K562 (cell line): ENCODE measurements around the gene ENDOG. TPM values are rescaled to one million over a fixed set of nuclear protein-coding genes. Genes with fewer than 3 reads are reported as not detected.

Experiments used
- CBX8 ChIP-seq: fragments of 200-600 bp; sonication (generic); IDR thresholded peaks from 2 replicates; pipeline ENCODE4 v1.6.1; 2012; ENCODE audit warnings: borderline replicate concordance, mixed run types, low read depth, mild to moderate bottlenecking, moderate library complexity, mixed read lengths, low read length, control low read depth, inconsistent platforms; ENCODE audit not compliant: poor library complexity, severe bottlenecking; ENCODE audit errors: extremely low read depth
- CEBPB ChIP-seq: fragments of 450-650 bp; IDR thresholded peaks from 2 replicates; pipeline ENCODE4 v1.6.1; 2016; ENCODE audit warnings: missing genetic modification characterization, missing compliant biosample characterization
- EP300 ChIP-seq: IDR thresholded peaks from 2 replicates; pipeline ENCODE4 v1.6.1; 2012; ENCODE audit warnings: low read length, improper control_type of control experiment
- FOSL1 ChIP-seq: fragments of 200-800 bp; sonication (Bioruptor generic); conservative IDR thresholded peaks from 2 replicates; pipeline ENCODE4 v1.6.1; 2016; ENCODE audit warnings: missing genetic modification characterization, missing compliant biosample characterization
- FOXJ3 ChIP-seq: sonication (generic); formaldehyde crosslinking; IDR thresholded peaks from 2 replicates; pipeline ENCODE4 v1.4.0; 2020; ENCODE audit warnings: mild to moderate bottlenecking, missing genetic modification reagents
- HDAC8 ChIP-seq: fragments of 450-650 bp; IDR thresholded peaks from 2 replicates; pipeline ENCODE4 v1.6.1; 2016; ENCODE audit warnings: mild to moderate bottlenecking, missing genetic modification characterization, moderate library complexity, missing compliant biosample characterization
- HLTF ChIP-seq: fragments of 450-650 bp; IDR thresholded peaks from 2 replicates; pipeline ENCODE4 v1.6.1; 2016
- NCOA4 ChIP-seq: fragments of 450-650 bp; IDR thresholded peaks from 2 replicates; pipeline ENCODE4 v1.6.1; 2018; ENCODE audit warnings: mild to moderate bottlenecking; ENCODE audit not compliant: partially characterized antibody
- NCOR1 ChIP-seq: fragments of 450-650 bp; IDR thresholded peaks from 2 replicates; pipeline ENCODE4 v1.6.1; 2016; ENCODE audit warnings: mild to moderate bottlenecking, moderate library complexity
- NUFIP1 ChIP-seq: fragments of 450-650 bp; IDR thresholded peaks from 2 replicates; pipeline ENCODE4 v1.6.1; 2018; ENCODE audit not compliant: partially characterized antibody
- PHF20 ChIP-seq: fragments of 450-650 bp; IDR thresholded peaks from 2 replicates; pipeline ENCODE4 v1.6.1; 2018; ENCODE audit not compliant: partially characterized antibody
- PHTF2 ChIP-seq: fragments of 250-450 bp; sonication (Bioruptor Pico); IDR thresholded peaks from 2 replicates; pipeline ENCODE4 v1.5.0; 2021; ENCODE audit warnings: mild to moderate bottlenecking
- PTTG1 ChIP-seq: fragments of 450-650 bp; IDR thresholded peaks from 2 replicates; pipeline ENCODE4 v1.6.1; 2016; ENCODE audit warnings: low read depth, mild to moderate bottlenecking, missing genetic modification characterization, missing compliant biosample characterization
- RBM25 ChIP-seq: fragments of 200-400 bp; formaldehyde crosslinking; IDR thresholded peaks from 2 replicates; pipeline ENCODE4 v1.6.1; 2018; ENCODE audit warnings: low read length, low read depth, moderate library complexity; ENCODE audit not compliant: severe bottlenecking
- SRSF9 ChIP-seq: fragments of 200-400 bp; formaldehyde crosslinking; IDR thresholded peaks from 2 replicates; pipeline ENCODE4 v1.6.1; 2017; ENCODE audit warnings: low read depth, low read length, borderline replicate concordance
- TRIM28 ChIP-seq: fragments of 450-650 bp; IDR thresholded peaks from 2 replicates; pipeline ENCODE4 v1.6.1; 2017
- ZNF282 ChIP-seq: sonication (generic); formaldehyde crosslinking; IDR thresholded peaks from 2 replicates; pipeline ENCODE4 v1.8.1; 2023; ENCODE audit warnings: missing genetic modification reagents
- ZNF408 ChIP-seq: fragments of 250-450 bp; sonication (Bioruptor Pico); IDR thresholded peaks from 2 replicates; pipeline ENCODE4 v1.4.0; 2020; ENCODE audit warnings: low read depth, mild to moderate bottlenecking, moderate library complexity
- ZNF512 ChIP-seq: IDR thresholded peaks from 2 replicates; pipeline ENCODE4 v1.6.1; 2016; ENCODE audit warnings: missing genetic modification characterization, missing compliant biosample characterization
- ZNF589 ChIP-seq: fragments of 200-800 bp; sonication (Bioruptor generic); IDR thresholded peaks from 2 replicates; pipeline ENCODE4 v1.6.1; 2016; ENCODE audit warnings: low read depth, missing genetic modification characterization, missing compliant biosample characterization
- polyA plus RNA-seq, 8 experiments: library from polyadenylated mRNA; depleted of rRNA in 4 of 8; stranded (reverse) in 5 of 8; unstranded in 3 of 8; fragments of >200 nt; fragmentation: Nextera tagmentation in 2 of 8; fragmentation: Illumina TruSeq in 1 of 8; extraction: Ambion mirVana in 2 of 8; extraction: Trizol in 1 of 8; gene quantifications; 2 replicates each; pipeline versions ENCODE4 v1.2.1 to v1.2.3, GENCODE V29; 2011 to 2014; ENCODE audit warnings: inconsistent platforms in 1 of 8, missing spikeins in 1 of 8
- total RNA-seq, 7 experiments: library from RNA; depleted of rRNA in 6 of 7; stranded (reverse); fragments of >200 nt in 6 of 7; fragmentation: Illumina TruSeq in 2 of 7; extraction: Trizol in 2 of 7; gene quantifications; 2 replicates each; pipeline versions ENCODE4 v1.2.1 to v1.2.3, GENCODE V29; 2011 to 2021; ENCODE audit warnings: low replicate concordance in 1 of 7
- TF ChIP-seq, protein P1 (sequence below): sonication (generic); formaldehyde crosslinking; IDR thresholded peaks from 2 replicates; pipeline ENCODE4 v1.8.0; 2023; ENCODE audit warnings: missing genetic modification reagents, mild to moderate bottlenecking, borderline replicate concordance

Gene ENDOG
- total and polyA plus RNA-seq, 9 of the 15 experiments (the other 6 are each of a cell fraction or from before 2014, with no cell fraction given), result 1.2 to 91.0 (median 25.5) TPM

GRCh38 chr9:128845186-128845931, 27.1 kb downstream of the ENDOG start (continued):
- TF ChIP-seq, protein P1, sequence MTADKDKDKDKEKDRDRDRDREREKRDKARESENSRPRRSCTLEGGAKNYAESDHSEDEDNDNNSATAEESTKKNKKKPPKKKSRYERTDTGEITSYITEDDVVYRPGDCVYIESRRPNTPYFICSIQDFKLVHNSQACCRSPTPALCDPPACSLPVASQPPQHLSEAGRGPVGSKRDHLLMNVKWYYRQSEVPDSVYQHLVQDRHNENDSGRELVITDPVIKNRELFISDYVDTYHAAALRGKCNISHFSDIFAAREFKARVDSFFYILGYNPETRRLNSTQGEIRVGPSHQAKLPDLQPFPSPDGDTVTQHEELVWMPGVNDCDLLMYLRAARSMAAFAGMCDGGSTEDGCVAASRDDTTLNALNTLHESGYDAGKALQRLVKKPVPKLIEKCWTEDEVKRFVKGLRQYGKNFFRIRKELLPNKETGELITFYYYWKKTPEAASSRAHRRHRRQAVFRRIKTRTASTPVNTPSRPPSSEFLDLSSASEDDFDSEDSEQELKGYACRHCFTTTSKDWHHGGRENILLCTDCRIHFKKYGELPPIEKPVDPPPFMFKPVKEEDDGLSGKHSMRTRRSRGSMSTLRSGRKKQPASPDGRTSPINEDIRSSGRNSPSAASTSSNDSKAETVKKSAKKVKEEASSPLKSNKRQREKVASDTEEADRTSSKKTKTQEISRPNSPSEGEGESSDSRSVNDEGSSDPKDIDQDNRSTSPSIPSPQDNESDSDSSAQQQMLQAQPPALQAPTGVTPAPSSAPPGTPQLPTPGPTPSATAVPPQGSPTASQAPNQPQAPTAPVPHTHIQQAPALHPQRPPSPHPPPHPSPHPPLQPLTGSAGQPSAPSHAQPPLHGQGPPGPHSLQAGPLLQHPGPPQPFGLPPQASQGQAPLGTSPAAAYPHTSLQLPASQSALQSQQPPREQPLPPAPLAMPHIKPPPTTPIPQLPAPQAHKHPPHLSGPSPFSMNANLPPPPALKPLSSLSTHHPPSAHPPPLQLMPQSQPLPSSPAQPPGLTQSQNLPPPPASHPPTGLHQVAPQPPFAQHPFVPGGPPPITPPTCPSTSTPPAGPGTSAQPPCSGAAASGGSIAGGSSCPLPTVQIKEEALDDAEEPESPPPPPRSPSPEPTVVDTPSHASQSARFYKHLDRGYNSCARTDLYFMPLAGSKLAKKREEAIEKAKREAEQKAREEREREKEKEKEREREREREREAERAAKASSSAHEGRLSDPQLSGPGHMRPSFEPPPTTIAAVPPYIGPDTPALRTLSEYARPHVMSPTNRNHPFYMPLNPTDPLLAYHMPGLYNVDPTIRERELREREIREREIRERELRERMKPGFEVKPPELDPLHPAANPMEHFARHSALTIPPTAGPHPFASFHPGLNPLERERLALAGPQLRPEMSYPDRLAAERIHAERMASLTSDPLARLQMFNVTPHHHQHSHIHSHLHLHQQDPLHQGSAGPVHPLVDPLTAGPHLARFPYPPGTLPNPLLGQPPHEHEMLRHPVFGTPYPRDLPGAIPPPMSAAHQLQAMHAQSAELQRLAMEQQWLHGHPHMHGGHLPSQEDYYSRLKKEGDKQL (CRISPR knock-in tag), result no peak; the same call in 1 of the 2 replicates
- TF ChIP-seq ZNF408, result no peak
- peak; percentile 66 for TF ChIP-seq TRIM28
- TF ChIP-seq PHTF2 (CRISPR knock-in tag), result no peak
- TF ChIP-seq PHF20, result no peak
- no peak for TF ChIP-seq CBX8
- no peak for TF ChIP-seq FOXJ3
- no peak for TF ChIP-seq SRSF9
- TF ChIP-seq NCOR1, result peak; percentile 87
- TF ChIP-seq CEBPB (tag), result no peak
- no peak for TF ChIP-seq HDAC8 (tag)
- TF ChIP-seq ZNF589, result 0 out of 2 replicates have a peak, but pooled peaks have one; percentile 28
- no peak for TF ChIP-seq NCOA4
- TF ChIP-seq EP300, result peak; percentile 80
- TF ChIP-seq RBM25, result no peak
- TF ChIP-seq ZNF282 (CRISPR knock-in tag), result no peak
- TF ChIP-seq ZNF512, result no peak
- peak; percentile 34; the same call in 1 of the 2 replicates for TF ChIP-seq FOSL1
- no peak for TF ChIP-seq NUFIP1
- TF ChIP-seq PTTG1 (tag), result no peak
- TF ChIP-seq HLTF, result peak; percentile 45; the same call in 1 of the 2 replicates
